GM13976 (cell line): Measurements from ENCODE around the gene TRMT10B.

ENCODE experiments used
- DNase-seq: peaks from one replicate; pipeline ENCODE4 v3.0.0; 2012; ENCODE audit warnings: low spot score
- in situ Hi-C: fragments of 300-500 bp; cut with MboI; formaldehyde crosslinking; loops from one replicate; pipeline ENCODE4 v1.12.0; 2022; ENCODE audit warnings: low sequenced_read_pairs, mixed read lengths, inconsistent platforms; ENCODE audit not compliant: unreplicated experiment
- TF ChIP-seq, protein P1 (sequence below): IDR thresholded peaks from 2 replicates; pipeline ENCODE4 v1.5.1; 2012; ENCODE audit warnings: borderline replicate concordance, mild to moderate bottlenecking; ENCODE audit not compliant: insufficient read depth; ENCODE audit errors: extremely low read depth, missing control alignments, control extremely low read depth

TRMT10B gene

DNA sequence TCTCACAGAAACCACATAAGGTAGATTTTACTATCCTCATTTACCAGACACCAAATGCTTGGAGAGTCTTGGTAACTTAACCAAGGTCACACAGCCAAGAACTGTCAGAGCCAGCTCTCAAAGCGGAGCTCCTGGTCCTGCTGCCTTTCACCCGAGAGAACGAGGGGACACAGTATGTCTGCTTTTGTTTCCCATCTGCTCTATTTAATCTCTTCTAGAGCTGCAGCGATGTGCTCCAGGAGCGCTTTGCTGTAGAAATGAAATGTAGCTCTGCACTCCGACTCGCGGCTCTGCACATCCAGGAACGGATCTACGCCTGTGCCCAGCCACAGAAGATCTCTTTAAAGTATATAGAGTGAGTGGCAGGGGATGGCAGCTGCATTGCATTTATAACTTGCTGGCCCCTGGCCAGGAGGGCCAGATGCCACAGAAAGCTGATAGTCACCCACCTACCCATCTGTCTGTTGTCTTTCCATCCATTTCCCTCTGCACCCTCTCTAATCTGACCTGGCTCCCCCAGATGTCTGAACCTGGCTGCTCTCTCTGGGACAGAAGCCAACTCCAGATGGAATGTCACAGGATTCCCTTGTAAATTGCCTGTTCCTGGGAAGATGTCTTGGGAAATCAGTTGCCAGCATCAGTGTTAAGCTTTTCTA lies 21.4 kb upstream of the TRMT10B start:
- in situ Hi-C loops: loop anchor here (25.0 kb wide), 1 partner anchor 630 kb away; no protein-coding TSS in a partner anchor
- TF ChIP-seq, protein P1, sequence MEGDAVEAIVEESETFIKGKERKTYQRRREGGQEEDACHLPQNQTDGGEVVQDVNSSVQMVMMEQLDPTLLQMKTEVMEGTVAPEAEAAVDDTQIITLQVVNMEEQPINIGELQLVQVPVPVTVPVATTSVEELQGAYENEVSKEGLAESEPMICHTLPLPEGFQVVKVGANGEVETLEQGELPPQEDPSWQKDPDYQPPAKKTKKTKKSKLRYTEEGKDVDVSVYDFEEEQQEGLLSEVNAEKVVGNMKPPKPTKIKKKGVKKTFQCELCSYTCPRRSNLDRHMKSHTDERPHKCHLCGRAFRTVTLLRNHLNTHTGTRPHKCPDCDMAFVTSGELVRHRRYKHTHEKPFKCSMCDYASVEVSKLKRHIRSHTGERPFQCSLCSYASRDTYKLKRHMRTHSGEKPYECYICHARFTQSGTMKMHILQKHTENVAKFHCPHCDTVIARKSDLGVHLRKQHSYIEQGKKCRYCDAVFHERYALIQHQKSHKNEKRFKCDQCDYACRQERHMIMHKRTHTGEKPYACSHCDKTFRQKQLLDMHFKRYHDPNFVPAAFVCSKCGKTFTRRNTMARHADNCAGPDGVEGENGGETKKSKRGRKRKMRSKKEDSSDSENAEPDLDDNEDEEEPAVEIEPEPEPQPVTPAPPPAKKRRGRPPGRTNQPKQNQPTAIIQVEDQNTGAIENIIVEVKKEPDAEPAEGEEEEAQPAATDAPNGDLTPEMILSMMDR: no peak
- DNase-seq: no peak

DNA sequence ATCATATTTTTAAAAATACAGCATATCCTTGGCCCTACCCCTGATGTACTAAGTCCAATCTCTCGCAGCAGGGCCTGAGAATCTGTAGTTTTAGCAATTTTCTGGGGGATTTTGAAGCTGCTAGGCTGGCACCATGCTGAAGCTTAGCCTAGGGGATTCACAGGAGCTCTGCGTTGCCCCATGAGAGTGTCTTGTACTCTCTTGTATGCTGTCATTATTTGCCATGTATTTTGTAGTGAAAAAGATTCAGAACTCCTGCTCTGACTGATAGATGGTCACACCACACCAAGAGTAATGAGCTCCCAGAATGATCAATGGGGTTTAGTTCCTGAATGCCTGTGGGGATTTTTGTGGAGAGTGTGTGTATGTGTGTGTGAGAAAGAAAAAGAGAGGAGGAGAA lies 20.7 kb upstream of the TRMT10B start:
- no peak for DNase-seq
- TF ChIP-seq, protein P1: no peak
- in situ Hi-C loops: loop anchor here (25.0 kb wide), 1 partner anchor 629 kb away; no protein-coding TSS in a partner anchor

DNA sequence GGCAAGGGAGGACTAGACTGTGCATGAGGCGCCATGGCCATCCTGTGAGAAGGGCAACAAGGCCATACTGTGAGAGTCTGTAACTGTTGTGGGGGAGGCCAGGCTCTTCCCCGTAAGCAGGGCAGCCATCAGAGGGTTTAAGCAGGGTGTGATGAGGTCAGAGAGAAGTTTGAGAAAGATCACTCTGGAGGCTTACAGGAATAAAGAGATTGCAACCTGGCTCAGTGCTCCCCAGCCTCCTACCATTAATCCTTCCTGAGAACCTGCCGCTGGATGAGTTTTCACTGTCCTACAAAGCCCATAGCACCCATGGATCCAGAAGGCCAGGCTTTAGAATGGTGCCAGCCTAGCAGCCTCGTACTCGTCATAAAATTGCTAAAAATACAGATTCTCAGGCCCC lies 14.4 kb upstream of the TRMT10B start:
- TF ChIP-seq, protein P1: no peak

DNA sequence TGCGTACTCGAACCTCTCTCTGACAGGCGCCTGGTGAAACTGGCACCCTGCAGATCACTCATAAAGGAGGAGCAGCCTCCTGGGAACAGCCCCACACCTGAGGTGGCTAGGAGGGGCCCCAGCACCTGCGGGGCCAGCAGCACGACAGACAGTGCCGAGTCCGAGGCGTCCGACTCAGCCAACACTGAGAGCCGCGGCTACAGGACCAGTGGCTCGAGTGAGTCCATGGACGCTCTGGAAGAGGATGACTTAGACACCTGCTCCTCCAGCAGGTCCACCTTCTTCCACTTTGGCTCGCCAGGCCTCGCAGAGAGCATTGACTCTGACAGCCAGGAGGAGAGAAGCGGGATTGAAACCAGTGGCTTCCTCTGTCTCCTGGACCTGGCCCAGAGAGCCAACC lies 13.5 kb upstream of the TRMT10B start:
- TF ChIP-seq, protein P1: no peak
- in situ Hi-C loops: loop anchor here (25.0 kb wide), 1 partner anchor 622 kb away; no protein-coding TSS in a partner anchor
- no peak for DNase-seq

More for the DNA sequence above, 14.4 kb upstream of the TRMT10B start:
- no peak for DNase-seq
- in situ Hi-C loops: loop anchor here (25.0 kb wide), 1 partner anchor 623 kb away; no protein-coding TSS in a partner anchor

DNA sequence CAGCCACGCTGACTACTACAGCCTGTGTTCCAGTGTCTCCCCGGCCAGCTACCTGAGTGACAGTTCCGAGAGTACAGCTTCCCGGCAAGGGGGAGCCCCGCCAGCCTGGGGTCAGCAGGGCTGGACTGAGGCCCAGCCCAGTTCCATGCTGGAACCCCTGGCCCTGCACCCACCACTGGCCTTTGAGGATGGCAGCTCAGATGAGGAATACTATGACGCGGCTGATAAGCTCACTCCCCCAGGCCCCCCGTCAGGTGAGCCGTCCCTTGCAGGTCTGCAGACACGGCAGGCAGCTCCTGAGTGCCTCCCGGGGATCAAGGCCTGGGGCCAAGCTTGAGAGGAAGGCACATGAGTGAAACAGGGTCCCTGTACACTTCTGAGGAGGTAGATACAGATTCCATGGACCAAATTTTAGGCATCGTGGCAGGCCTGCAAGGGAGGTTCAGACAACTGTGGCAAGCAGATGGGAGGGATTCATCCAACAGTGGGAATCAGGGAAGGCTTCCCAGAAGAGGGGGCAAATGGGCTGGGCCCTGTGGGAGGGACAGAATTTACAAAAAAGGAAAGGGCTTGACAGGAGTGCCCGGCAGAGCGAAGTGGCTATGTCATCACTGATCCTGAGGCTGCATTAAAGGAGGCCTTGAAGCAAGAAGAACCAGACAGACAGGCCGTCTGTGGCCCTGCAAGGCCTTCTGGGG lies 12.8 kb upstream of the TRMT10B start:
- in situ Hi-C loops: loop anchor here (25.0 kb wide), 1 partner anchor 622 kb away; no protein-coding TSS in a partner anchor

DNA sequence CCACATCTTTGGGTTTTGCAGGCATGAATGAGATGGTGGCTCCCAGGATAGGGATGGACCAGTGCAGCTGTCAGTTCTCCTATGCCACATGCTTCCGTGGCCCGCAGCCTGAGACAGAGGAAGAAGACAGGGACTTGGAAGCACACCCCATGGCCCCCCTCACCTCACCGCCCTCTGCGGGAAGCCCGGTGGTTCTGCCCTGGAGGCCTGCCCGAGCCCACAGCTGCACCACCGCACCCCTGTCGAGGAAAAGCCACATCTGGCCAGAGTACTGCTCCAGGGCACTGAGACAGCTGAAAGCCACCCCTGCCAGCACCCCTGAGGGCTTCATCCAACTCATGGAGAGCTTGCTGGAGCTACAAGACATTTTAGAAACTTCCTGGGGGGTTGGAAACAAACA lies 7.6 kb upstream of the TRMT10B start:
- no peak for DNase-seq
- in situ Hi-C loops: loop anchor here (25.0 kb wide), 1 partner anchor 616 kb away; no protein-coding TSS in a partner anchor
- TF ChIP-seq, protein P1: no peak

More for the DNA sequence above, 12.8 kb upstream of the TRMT10B start:
- TF ChIP-seq, protein P1: no peak
- DNase-seq: no peak
